ENCODE results near the gene ARMC3.

The ARMC3 gene

DNA sequence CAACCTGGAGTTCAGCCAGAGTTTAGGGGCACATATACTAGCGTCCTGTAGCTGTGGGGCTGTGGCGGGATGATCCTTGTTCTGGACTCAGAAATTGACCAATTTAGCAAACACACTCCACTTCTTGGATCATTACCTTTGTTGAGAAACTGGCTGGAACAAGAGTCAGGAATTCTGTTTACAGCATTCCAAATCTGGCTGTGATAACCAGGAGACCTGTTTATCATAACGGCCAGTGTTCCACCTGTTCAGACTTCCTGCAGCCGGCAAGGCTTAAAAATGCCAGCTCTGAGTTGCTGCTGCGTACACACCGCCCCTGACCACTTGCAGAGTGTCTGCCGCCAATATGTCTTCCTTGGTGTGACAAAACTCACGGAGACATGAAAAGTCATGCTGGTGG is 64.8 kb downstream of the ARMC3 start:
- no peak for DNase-seq

- DNase-seq, result no peak
These were observed 65.5 kb downstream of the ARMC3 start for GRCh38 chr10:22993314-22993713.

GRCh38 chr10:22997096-22997495 is 69.2 kb downstream of the ARMC3 start:
- DNase-seq, result peak in 10 of 51 donors; percentile 2 to 46 (median 22)

DNA sequence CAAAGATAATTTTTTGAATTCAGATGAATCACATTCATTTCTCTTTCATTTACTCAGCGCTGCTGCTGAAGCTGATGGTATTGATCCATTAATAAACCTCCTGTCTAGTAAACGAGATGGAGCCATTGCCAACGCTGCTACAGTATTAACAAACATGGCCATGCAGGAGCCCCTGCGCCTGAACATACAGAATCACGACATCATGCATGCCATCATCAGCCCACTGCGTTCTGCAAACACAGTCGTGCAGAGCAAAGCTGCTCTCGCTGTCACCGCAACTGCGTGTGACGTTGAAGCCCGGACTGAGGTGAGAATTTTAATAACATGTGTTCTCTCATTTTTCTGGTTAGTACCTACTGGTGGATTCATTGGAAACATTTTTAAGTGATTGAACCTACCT is 70.2 kb downstream of the ARMC3 start:
- no peak for DNase-seq

DNA sequence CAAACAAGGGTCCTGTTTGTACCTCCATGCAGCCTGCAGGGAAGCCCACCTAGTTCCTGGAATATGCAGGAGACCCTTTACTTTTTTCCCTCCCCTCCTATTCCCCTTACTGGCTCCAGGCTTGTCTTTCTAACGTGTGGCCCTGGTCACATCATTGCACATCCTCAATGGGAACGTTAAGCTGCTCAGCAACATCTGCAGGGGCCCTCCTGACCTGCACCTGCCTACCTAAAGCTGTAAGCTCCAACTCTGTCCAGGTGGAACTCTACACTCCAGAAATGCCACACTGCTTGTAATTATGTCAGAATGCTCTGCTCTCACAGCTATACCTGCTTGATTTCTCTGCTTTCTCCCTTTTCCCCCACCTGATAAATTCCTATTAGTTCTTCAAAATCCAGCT is 72.1 kb downstream of the ARMC3 start:
- DNase-seq, result no peak

DNA sequence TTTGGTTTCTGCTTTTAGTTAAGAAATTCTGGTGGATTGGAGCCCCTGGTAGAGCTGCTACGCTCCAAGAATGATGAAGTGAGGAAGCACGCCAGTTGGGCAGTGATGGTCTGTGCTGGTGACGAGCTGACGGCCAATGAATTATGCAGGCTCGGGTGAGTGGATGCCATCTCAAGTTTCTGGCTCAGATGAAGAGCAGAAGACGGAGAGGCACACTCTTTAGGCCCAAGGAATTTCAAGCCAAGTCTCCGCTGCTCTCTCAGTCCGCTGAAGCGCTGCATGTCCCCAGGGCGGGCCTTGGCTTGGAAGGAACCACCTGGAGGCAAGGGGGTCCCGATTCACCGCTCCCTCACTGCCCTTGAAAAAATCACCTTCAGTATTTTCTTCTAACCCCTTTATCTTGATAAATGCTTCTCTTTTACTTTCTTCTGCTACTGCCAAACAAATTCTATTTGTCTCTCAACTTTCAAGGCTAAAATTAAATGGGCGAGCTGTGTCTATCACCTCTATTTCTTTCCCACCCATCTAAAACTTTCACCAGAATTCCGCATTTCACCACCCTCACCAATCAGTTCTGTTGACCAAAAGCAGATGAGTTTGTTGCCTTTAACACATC is 74.2 kb downstream of the ARMC3 start:
- peak in 2 of 51 donors; percentile 13 to 16 for DNase-seq

DNA sequence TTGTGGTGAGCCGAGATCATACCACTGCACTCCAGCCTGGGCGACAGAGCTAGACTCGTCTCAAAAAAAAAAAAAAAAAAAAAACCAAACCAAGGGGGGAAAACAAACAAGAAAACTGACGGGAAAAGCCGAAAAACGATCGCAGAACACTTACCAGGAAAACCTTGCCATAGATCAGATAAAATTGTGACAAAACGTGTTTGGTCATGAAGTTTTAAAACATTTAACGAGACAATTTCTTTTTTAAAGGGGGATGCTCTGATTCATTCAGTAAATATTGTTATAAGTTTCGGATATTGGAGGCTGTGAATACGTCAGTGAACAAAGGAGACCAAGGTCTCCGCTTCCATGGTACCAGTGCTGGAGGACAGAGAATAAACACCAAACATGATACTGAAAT is 77.3 kb downstream of the ARMC3 start:
- DNase-seq, result no peak

DNA sequence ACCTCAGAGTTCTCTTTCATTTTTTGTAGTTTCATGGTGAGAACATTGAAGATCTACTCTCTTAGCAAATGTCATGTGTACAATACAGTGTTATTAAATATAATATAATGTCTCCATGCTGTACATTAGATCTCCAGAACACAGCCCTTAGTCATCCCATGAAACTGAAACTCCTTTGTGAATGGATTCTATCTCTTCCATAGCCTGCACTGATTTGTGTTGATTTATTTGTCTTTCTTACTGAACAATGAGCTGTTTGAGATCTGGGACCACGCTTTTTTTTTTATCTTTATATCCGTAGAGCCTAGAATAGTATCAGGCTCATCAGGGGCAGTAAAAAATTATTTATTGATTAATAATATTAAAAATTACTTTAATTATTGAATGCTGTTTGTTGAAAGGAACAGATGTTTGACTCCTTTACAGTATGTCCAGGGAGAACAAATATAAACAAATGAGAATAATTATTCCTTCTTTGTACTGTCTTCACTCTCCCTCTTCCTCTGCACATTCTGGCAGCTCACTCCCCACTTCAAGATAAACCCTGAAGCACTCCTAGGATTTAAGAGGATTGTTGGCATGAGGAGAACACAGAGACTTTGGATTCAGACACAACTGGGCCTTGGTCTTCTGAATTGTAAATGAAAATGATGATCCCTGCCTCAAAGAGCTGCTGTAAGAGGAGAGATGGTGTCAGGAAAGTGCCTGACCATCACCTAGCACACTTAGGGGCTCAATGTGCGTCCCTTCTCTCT is 85.9 kb downstream of the ARMC3 start:
- no peak for DNase-seq

GRCh38 chr10:23015021-23015707 is 87.3 kb downstream of the ARMC3 start:
- no peak for DNase-seq

DNA sequence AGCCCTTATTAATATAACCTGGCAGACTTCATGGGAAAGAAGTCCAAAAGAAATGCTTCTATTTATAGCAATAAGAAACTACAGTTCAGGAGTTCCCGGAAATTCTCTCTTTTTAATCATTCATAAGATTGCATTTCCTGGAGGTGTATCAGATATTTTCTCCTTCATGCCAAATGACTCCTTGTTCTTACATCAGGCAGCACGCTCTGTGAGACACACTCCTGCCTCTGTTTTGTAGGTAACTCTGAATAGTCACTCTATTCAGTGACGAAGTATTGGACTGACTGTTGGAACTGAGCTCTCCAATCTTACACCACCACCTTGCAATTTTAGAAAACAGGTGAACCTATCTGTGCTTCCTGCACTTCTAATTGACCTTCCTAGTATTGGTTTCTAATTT is 88.8 kb downstream of the ARMC3 start:
- DNase-seq, result no peak

GRCh38 chr10:23019633-23020032 is 91.8 kb downstream of the ARMC3 start:
- no peak for DNase-seq

- DNase-seq, result no peak
These were observed 93.6 kb downstream of the ARMC3 start for GRCh38 chr10:23021430-23021829.

GRCh38 chr10:23024002-23024401 is 96.1 kb downstream of the ARMC3 start:
- DNase-seq, result no peak

GRCh38 chr10:23031318-23031717 is 103.5 kb downstream of the ARMC3 start:
- no peak for DNase-seq

- no peak for DNase-seq
These were observed 106.9 kb downstream of the ARMC3 start for GRCh38 chr10:23034790-23035189.

GRCh38 chr10:23035569-23035968 is 107.7 kb downstream of the ARMC3 start:
- DNase-seq, result peak in 2 of 51 donors; percentile 6 to 9

- peak in 8 of 51 donors; percentile 1 to 69 (median 12) for DNase-seq
These were observed 109.3 kb downstream of the ARMC3 start for GRCh38 chr10:23037152-23037551.

GRCh38 chr10:23037561-23037960 is 109.7 kb downstream of the ARMC3 start:
- peak in 34 of 51 donors; percentile 2 to 82 (median 40) for DNase-seq

DNA sequence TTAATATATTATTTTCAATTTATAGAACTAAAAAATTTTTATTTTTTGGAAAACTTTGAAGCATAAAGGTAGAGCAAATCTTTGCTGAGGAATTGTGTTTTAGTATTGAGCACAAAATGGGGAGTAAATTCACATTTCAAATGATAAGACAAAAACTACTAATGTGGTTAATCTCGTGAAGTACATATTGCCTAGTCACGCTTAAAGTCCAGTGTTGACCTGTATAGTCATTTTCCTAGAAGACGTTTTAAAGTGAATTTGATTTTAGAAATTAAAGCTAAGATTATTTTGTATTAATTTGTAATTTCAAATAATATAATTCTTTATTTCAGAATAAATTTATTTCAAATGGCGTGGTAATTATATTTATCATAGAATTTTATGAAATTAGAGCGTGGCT is 110.3 kb downstream of the ARMC3 start:
- no peak for DNase-seq

GRCh38 chr10:23040002-23040401 is 112.1 kb downstream of the ARMC3 start:
- DNase-seq, result no peak

- DNase-seq, result no peak
These were observed 118.2 kb downstream of the ARMC3 start for GRCh38 chr10:23046027-23046426.

DNA sequence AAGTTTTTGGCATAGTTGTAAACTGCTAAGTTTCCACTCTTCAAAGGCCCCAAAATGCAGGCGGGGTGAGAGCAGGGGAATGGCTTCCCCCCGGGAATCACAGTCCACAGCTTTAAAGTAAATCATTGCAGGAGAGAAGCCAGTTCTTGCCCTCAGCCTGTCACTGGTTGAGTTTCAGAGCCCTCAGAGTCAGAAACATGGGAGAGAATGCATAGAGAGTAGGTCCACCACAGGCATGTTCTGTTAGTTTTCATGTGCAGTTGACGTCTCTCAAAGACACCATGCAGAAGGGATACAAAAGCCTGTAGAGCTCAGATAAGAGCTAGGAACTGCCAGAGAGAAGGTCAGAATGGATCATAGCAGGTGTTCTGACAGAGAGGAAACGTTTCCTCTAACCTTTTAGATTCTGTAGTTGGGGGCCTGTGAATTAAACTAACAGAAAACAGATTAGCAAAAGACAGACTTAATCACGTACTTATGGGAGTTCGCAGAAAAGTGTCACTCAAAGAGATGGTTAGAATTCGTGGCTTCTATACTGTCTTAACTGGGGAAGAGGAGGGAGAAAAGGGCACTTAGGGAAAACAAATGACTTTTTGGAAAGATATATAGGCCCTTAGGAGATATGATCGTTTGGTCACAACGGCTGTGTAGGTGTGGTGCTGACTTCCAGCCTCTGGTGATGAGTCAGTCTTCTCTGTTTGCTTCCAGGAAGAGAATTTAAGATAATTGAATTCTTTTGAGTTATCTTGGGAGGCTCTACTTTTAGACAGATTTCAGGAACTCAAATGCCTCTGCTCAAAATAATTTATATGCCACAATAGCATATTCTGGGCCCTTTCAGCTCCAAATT is 119.6 kb downstream of the ARMC3 start:
- DNase-seq, result no peak

Data from hypothalamus (tissue), 51 donors.